CD4-positive, alpha-beta T cell treated with Interleukin-17A for 4 hours (primary cell): Measurements from ENCODE around the gene ANKS6.

Source experiments
- DNase-seq: peaks from one replicate; pipeline ENCODE4 v3.0.0-alpha.2; 2020; ENCODE audit warnings: mixed read lengths

Gene ANKS6

DNA sequence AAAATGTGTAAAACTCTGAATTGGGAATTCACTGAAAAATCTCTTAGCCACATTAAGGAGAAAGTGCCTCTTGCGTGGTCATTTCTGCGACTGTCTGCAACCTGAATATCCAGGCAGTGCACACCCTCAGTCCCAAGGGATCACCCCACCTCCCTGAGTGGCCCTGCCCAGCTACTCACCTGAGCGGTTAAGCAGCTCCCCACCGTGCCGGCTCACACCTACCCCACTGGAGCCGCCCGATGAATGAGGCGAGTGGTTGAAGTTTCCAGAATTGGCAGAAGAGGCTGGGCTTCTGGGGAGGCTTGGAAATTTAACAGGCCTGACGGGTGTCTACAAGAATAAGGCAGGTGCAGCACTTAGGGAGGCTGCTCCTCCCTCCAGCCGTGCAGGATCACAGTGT is 25.6 kb downstream of the ANKS6 start:
- no peak for DNase-seq

DNA sequence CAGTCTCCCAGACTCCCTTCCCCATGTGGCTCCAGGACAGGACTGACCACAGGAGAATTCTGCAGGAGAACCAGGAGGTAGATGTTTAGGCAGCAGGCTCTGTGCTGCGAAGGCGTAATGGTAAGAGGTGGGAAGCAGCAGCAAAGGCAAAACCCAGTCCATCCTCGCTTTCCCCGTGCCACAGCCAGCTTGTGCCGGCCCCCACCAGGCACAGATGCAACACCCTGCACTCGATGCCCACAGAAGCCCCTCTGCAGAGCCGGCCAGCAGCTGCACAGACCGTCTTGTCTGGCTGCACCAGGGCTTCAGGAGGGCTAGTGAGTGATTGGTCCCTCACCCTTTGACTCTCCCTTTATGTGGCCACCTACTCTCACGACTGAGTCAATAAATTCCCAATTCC is 28.0 kb downstream of the ANKS6 start:
- DNase-seq, result no peak

DNA sequence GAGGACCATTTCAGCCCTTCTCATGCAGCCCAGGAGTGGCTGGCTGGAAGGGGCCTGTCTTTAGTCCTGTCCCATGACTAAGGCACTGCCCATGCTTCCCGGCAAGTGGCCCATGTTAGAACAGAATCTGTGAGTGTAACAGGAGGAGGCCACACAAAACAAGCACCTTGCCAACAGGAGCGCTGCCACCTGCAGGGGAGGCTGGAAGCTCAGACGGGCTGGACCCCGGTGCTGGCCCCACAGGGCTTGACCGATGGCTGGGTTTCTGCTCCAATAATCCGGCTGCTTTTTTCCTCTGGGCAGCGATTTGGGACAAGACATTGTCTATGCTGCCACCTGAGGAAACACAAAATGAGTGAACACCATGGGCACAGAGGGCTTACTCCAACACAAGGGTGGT is 28.4 kb downstream of the ANKS6 start:
- no peak for DNase-seq

DNA sequence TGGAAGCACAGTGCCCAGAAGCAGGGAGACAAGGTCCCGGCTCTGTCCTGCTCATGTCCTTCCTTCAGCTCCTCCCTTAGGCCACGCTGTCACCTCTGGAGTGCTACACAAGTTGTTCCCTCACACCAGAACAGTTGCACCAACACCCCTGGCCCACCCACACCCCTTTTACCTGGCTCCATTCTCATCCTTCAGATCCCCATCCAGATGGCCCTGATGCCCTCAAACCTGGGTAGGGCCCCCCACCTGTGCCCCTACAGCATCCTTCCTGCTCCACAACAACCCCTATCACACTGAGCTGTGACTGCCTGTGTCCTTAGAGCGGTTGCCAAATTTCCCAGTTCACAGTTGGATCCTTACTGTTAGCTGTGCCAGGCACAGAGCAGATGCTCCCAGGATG is 29.2 kb downstream of the ANKS6 start:
- DNase-seq, result no peak

DNA sequence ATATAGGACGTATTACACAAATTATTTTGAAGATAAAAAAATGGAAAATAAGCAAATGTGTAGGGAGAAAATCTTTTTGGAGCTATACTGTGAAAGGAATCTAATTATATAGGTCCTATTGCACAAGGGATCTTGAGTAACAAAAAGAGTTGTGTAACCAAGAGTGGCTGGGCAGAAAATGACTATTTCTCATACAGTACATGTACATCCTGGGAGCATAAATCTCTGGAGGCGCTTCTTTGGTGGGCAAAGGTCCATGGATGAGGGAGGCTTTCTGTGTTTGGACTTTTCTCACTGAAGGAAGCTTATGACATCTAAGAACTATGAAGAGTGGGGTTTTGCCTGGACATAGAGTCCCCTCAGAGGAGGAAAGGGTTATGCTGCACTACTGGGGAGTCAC is 29.8 kb downstream of the ANKS6 start:
- DNase-seq, result no peak

DNA sequence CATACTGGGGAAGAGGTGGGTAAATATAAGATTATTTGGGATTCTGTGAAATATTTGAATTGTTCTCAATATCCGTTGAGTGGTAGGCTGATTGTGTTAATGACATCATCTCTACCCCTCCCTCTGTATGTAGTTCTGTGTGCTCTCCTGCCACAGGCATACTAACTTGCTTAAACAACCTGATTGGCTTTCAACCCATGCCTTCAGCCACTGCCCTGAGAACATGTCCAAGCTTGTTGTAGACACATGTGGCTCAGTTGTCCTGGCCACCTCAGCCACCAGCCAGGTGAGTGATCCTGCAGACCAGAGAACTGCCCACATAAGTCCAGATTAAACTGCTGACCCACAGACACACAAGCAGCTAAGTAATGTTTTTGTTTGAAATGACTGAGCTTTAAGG is 31.1 kb downstream of the ANKS6 start:
- DNase-seq, result no peak

DNA sequence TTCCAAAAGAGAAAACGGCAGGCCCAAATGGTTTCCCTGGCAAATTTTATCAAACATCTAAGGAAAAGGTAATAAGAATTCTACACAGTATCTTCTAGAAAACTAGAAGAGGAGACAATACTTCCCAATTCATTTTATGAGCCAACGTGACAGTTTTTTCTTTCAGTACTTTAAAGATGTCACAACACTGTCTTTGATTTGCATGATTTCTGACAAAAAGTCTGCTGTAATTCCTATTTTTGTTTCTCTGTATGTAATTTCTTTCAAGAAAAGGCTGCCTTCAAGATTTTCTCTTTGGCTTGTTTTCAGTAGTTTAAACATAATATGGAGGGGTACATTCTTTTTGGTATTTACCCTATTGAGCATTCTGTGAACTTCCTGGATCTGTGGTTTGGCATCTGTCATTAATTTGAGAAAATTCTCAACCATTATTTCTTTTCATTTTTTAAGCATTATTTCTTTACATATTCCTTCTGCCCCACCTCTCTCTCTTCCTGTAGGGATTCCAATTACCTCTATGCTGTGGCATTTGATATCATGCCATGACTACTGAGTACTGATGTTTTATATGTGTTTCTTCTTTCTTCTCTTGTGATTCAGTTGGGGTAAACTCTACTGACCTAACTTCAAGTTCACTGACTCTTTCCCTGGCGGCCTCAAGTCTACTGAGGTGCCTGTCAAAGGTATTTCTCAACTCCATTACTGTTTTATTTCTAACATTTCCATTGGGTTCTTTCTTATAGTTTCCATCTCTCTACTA is 32.2 kb downstream of the ANKS6 start:
- DNase-seq, result no peak

DNA sequence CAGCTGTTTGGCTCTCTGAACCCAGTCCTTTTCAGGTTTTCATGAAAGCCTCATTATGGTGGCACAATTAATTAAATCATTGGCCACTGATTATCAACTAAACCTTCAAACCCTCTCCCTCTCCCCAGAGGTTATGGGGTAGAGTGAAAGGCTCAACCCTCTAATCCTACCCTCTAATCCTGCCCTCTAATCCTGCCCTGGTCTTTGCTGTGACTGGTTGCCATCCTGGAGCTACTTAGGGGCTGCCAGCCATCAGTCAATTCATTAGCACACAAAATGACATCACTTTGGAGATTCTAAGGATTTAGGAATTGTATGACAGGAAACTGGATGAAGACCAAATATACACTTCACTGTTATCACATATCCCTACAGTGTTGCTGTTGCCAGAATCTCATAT is 36.1 kb downstream of the ANKS6 start:
- no peak for DNase-seq

DNA sequence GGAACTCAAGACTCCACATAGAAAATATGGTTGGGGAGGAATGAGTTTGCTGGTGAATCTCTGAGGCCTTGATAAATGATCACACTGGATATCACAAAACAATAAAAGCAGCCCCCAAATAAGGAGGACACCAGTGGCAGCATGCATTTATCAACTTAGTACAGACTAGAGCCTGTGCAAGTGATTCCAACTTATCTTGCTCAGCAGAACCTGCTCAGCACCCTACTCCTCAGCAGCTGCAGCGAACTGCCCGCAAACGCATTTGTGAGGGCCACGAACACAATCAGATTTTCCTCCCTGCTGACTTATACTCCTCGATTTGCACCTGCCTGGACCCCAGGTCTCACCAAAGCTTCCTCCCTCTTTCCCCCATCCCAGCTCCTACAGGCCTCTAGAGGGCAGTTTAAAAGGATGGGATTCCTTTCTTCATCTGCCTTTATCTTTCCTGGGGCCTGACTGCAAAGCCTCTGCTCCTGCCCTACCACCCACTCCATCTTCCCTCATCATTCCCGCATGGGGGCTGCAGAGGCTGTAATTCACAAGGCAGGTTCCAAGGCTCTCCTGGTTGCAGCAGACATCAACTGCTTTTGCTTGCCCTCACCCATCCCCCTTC is 41.2 kb downstream of the ANKS6 start:
- DNase-seq, result no peak

DNA sequence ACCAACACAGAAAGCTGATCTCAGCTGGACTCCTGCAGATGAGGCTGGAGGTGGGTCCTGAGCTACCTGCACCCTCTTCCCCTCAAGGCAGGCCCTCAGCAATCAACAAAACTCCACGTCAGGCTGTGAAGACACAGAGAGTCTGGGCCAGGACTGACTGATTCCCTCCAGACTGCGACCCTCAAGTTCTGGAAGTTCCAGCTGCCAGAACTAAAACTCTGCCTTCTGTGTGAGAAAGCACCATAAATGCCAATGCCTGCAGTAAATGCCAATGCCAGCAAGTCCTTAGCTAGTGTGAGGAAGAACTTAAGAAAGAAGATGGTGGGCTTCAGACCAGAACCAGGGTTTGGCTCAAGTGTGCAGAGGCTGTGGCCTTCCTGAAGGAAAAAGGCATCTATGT is 45.1 kb downstream of the ANKS6 start:
- no peak for DNase-seq

DNA sequence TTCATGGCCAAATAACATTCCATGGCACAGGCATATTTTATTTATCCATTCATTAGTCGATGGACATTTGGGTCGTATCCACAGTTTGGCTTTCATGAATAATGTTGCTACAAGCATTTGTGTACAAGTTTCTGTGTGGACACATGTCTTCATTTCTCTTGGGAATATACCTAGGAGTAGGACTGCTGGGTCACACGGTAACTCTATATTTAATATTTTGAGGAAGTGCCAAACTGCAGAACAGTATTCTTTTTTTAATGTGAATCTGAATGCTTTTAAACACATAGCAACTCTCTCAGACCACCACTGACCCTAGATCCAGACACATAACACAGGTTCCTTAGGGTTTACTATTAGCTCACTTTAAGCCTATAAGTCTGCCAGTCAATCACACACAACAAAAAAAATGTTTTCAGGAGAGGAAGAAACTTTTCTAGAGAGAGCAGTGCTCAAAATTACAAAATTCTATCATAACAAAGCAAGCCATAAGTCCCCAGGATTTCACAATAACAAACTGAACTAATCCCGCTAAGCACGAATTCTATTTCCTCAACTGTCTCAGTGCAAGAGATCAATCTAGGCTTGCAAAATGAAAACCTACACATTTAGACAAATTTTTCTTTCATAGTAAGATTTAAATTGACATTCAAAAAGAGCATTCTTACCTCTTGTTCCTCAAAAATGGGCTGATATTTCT is 45.8 kb downstream of the ANKS6 start:
- no peak for DNase-seq

DNA sequence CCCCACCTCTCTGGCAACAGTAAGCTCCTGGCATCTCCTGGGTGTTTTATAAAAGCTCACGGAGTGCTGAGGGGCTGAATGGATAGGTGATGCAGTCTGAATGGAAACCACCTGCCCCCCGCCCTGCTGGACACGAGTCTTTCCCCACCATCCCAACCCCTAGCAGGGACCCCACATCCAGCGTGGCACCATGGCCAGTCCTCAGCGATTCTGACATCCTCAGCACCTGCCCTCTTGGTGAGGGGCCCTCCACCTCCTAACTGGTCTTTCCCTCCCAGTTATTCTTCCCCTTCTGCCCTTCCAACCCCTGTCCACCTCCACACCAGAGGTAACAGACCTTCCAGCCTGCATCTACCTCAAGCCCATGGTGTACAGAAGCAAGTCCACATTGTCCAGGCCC is 48.9 kb downstream of the ANKS6 start:
- no peak for DNase-seq

DNA sequence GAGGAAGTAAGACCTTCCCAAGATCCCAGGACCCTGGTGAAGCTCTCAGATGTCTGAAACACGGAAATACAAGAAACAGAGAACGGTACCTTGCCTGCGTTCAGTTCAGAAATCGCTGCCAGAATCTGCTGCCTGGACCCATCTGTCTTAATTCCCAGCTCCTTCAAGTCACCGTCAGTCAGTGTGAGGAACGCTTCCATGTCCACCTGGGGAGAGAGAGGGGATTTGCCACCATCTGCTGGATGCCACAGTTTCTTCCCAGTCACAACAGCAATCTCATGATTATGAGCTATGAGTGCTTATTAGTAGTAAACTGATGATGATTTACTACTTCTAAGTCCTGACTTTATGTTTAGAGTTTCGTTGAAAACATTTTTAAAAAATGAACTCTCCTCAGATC is 50.9 kb downstream of the ANKS6 start:
- DNase-seq, result no peak

DNA sequence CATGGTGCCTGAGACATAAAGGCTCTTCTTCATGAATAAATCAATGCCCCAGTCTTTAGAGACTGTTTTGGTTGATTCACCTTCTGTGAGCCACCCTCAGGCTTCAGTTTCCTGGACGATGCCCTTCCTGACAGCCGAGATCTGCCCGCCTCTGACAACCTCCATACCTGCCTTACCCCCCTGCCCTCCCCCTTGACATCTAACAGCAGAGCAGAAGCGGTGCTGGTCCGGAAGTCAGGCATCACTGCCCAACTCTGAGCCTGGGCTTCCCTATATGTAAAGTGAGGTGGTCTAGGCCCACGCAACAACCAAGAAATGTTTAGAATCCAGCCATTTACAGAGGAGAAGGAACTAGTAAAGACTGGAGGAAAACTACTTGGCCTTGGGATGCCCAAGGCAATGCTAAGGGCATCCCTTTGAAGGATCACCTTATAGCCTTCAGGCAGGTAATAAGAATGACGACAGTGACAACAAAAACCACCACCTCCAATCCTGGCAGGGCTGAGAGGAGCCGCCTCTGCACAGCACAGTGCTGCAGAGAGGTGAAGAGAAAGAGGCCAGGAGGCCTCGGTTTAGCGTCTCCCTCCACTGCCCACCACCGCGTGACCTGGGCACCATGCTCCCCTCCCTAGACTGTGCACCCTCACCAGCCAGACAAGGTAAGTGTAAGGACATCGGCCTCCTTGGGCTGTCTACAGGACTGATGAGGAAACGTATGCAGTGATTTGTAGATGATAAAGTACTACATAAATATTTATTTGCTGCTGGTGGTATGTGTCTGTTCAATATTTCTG is 52.3 kb downstream of the ANKS6 start:
- no peak for DNase-seq

DNA sequence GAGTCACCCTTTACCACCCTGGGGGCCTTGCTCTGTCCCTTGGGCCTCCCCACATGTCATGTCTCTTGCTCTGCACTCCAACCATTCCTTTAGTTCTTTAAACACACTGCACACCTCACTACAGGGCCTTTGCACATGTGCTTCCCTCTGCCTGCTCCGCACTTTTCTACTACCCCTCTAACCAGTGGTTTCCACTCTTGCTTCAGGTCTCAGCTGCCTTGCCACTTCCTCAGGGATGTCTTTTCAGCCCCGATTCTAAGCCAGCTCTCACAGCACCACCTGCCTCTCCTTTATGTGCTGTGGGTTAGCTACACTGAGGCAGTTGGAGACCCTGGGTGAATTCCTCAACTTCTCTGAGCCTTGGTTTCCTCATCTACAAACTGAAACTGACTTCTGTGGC is 53.0 kb downstream of the ANKS6 start:
- no peak for DNase-seq

DNA sequence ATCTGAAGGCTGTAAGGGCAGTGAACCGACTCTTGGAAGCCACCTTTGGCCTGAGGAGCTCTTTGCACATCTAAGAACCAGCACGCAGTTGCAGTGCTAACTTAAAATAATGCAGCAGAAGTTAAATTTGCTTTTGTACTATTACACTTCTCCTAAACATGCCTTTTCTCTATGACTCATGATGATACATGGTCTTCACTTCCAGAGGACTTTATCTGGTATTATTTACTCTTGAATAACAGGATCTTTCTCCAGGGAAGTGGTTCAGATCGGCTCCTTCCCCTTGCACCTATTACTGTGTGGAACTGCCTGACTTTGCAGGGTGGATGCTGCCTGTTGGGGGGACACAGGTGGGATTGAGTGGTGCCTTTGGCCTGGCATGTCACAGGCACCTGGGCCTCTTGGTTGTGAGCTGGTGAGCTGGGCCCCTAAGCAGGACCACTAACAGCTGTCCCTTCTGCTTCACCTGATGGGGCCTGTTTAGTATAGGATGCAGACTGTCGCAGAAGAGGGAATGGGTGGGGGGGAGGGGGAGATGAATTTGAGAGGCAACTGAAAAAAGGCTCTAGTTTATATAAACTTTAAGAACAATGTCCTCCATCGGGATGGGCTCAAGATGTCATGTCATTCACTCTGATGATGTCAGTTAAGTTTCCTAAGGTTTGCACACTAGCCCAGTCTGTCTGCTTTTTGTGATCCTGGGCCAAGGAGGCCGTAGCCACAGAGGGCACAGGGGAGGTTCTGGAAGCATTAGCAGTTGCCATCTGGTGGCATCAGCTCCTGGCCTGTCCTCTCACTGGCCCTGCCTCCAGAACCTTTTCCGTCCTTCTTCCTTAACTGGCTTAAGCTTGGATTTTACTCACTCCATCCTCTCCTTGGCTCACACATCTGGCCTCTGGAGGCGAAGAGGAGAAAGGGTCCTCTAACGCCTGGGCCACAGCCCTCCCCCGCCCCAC is 53.8 kb downstream of the ANKS6 start:
- DNase-seq, result no peak

DNA sequence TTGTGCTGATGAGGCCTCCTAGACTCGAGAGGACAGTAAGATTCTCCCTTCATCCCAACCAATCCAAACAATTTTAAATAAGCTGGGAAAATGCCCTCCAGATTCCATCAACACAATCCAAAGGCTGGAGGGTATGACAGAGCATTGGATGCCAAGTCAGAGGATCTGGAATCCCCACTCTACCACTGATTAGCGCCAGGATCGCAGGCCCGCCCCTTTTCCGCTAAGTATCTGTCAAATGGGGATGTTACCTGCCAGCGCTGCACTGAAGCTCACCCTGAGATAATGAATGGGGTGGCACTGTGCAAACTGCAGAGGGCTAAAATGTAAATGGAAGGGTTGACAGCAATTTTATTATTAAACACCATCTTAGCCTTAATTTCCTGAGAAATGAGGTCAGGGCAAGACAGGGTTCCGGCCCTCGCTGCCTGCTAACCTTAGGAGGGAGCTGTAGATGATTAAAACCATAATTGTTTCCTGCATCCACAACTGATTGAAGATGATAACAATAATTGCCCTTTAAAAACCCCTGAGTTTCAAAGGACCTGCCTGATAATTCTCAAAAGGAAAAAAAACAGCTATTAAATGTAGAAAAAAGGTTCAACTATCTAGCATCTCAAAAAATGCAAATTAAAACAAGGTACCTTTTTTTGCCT is 56.0 kb downstream of the ANKS6 start:
- DNase-seq, result no peak

DNA sequence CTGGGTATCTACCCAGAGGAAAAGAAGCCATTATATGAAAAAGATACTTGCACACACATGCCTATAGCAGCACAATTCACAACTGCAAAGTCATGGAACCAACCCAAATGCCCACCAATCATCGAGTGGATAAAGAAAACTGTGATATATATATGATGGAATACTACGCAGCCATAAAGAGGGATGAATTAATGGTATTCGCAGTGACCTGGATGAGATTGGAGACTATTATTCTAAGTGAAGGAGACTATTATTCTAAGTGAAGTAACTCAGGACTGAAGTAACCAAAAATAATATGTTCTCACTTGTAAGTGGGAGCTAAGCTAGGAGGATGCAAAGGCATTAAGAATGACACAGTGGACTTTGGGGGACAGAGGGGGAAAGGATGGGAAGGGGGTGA is 57.6 kb downstream of the ANKS6 start:
- no peak for DNase-seq

DNA sequence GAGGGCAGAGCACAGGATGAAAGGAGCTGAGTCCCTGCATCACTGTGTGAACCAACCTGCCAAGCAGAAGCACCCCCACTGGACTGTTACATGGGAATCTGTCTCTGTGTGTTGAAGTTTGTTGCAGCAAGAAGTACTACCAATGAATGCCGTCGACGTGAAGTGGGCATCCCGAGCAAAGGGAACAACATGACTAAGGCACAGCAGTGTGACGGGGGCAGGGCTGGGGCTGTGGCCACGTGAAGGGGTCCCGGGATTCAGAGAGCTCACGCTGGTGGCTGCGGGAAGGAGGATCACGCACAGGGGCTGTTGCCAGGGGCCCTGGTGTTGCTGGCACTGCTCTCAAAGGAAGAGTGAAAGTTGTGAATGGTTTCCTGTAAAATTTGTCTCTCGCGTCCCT is 60.1 kb downstream of the ANKS6 start:
- no peak for DNase-seq

DNA sequence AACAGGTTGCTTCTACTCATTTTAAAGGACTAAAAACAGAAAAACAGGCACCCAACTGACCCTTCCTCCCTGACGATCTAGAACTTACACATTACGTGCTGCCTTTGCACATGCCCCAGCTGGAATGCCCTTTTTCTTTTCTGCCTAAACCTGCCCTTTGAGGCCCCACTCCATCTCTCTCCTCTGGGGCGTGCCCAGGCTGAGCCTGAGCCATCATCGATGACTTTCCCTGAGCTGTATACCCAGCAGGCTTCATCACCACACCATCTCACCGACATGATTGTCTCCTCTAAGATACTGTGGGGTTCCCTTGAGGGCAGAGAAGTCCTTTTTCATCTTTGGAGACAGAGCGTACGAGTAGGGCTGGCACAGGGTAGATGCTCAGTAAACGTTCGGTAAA is 63.6 kb downstream of the ANKS6 start:
- DNase-seq, result no peak

DNA sequence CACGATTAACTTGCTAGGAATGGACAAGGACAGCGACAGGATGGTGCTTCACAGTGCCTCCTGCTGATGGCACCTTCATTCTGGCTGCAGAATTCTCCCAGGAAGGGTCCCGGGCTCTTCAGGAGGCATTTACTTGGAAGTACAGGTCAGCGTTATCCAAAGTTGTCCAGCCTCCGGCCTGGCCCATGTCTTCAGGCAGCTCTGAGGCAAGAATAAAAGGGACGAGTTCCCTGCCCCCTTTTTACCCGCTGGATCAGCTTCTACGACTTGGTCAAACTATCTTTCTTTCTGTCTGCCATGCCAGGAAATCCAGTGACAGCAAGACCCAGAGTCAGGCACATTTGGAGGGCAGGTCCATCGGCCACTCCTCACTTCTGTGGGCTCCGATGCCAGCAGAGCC is 64.3 kb downstream of the ANKS6 start:
- DNase-seq, result no peak

DNA sequence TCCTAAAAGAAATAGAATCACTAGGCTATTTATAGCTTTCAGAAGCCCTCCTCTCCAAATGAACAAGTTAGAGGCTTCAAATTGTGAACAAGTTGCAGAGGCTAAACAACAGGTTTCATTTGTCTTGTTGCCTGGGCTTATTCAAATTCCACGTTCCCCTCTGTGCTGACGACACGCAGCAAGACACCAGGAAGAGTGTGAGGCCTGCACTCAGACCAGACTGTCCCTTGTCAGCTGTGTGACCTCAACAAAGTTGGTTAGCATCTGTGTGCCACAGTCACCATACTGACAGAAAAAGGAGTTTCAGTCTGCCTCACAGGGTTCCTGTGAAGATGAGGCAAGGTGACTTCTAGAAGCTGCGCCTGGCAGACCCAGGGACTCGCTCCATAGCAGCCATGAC is 65.5 kb downstream of the ANKS6 start:
- DNase-seq, result no peak
